Colonic mucosa (tissue), 4 donors: ENCODE data around the gene TSPAN10. TPM values are rescaled to one million over a fixed set of nuclear protein-coding genes. Genes with fewer than 3 reads are reported as not detected.

Experiments used
- DNase-seq: peaks from one replicate; pipeline ENCODE4 v3.0.0-alpha.2; 2020
- H3K27ac ChIP-seq: fragments of 200-600 bp; one replicate; pipeline ENCODE4 v1.8.0; 2021
- H3K27me3 ChIP-seq: fragments of 200-600 bp; one replicate; pipeline ENCODE4 v1.8.0; 2021
- H3K36me3 ChIP-seq: fragments of 200-600 bp; one replicate; pipeline ENCODE4 v1.8.0; 2021
- H3K4me1 ChIP-seq: fragments of 200-600 bp; one replicate; pipeline ENCODE4 v1.8.0; 2021; ENCODE audit warnings: mild to moderate bottlenecking
- H3K4me3 ChIP-seq: fragments of 200-600 bp; one replicate; pipeline ENCODE4 v1.8.0; 2021
- H3K9ac ChIP-seq, 2 donors: one replicate each; pipeline ENCODE4 v1.7.0; 2013; ENCODE audit warnings: control low read depth in 2 of 2, low read depth in 2 of 2, low read length in 2 of 2
- H3K9me3 ChIP-seq: fragments of 200-600 bp; one replicate; pipeline ENCODE4 v1.8.0; 2021
- CTCF ChIP-seq: fragments of 200-600 bp; IDR thresholded peaks from one replicate; pipeline ENCODE4 v1.8.0; 2022; ENCODE audit warnings: antibody characterized with exemption, mild to moderate bottlenecking
- intact Hi-C: fragments of 100-400 bp; cut with DNase I; formaldehyde crosslinking; loops from one replicate; pipeline ENCODE4 v1.14.1; 2022
- total RNA-seq, 2 donors: library from RNA; stranded (reverse); fragmentation: NEBNext Ultra II Directional in 1 of 2; extraction: Animal tissue kit (Norgen Biotek cat#: 25700) in 1 of 2; gene quantifications; one replicate each; pipeline ENCODE4 v1.2.1, GENCODE V29; 2021
- donor health status: healthy.
- donor health status: DM: no; HTN: no; CAD: no.
- donor health status: DM: no; HTN: no; CAD: no.

TSPAN10 gene
- total RNA-seq, 2 donors from 2014 or later: 0.25 to 0.32 TPM

DNA sequence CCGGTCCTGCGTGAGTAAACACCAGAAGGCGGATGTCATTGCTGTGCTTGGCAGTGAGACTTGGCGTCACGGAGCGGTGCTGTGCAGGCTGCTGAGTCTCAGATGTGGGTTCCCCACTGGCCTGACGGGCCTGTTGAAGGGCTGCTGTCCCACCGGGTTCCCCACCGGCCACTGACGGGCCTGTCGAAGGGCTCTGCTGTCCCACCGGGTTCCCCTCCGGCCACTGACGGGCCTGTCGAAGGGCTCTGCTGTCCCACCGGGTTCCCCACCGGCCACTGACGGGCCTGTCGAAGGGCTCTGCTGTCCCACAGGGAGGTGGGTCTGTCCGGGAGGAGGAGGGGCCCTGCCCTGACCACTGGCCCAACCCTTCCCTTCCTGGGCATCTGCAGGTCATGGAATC lies 49.6 kb downstream of the TSPAN10 start:
- intact Hi-C loops: no loop called here
- Histone ChIP-seq H3K4me1 (peaks cover 8% of the 10 kb centered on the region), H3K9me3 (no peaks in the 10 kb centered on the region), H3K27me3 (no peaks in the 10 kb centered on the region), H3K4me3 (no peak overlapping the region), H3K36me3 (peaks cover 17% of the 10 kb centered on the region), H3K27ac (no peak overlapping the region), H3K9ac (no peak overlapping the region)
- TF ChIP-seq CTCF: no peak
- no peak for DNase-seq

- Histone ChIP-seq H3K36me3 (peaks cover 17% of the 10 kb centered on the region), H3K4me3 (no peak overlapping the region), H3K27ac (no peak overlapping the region), H3K4me1 (peaks cover 8% of the 10 kb centered on the region), H3K27me3 (no peaks in the 10 kb centered on the region), H3K9ac (no peak overlapping the region), H3K9me3 (no peaks in the 10 kb centered on the region)
- TF ChIP-seq CTCF: no peak
- no peak for DNase-seq
- intact Hi-C loops: no loop called here
Observed at GRCh38 chr17:81687770-81688541, 51.0 kb downstream of the TSPAN10 start.

DNA sequence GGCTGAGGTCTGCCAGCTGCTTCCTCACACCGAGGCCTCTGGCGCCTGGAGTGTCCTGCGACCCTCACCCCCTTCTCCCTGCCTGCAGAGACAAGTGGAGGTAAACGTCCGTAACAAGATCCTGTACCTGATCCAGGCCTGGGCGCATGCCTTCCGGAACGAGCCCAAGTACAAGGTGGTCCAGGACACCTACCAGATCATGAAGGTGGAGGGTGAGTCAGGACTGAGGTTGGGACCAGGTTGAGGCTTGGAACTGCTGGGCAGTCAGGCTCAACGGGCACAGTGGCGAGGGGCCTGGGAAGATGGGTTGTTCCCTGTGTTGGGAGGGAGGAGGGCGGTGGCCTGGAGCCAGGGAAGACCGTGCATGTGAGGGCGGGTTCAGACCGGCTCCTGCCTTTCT lies 51.6 kb downstream of the TSPAN10 start:
- H3K27ac ChIP-seq: no peak overlapping the region
- no peaks in the 10 kb centered on the region for H3K9me3 ChIP-seq
- H3K4me1 ChIP-seq: peaks cover 8% of the 10 kb centered on the region
- no peak overlapping the region for H3K9ac ChIP-seq
- intact Hi-C loops: no loop called here
- DNase-seq: no peak
- no peak overlapping the region for H3K4me3 ChIP-seq
- no peak for TF ChIP-seq CTCF
- no peaks in the 10 kb centered on the region for H3K27me3 ChIP-seq
- peaks cover 19% of the 10 kb centered on the region for H3K36me3 ChIP-seq

GRCh38 chr17:81690066-81690465 lies 53.1 kb downstream of the TSPAN10 start:
- Histone ChIP-seq H3K9ac (no peak overlapping the region), H3K4me1 (peaks cover 3% of the 10 kb centered on the region), H3K4me3 (no peak overlapping the region), H3K27me3 (no peaks in the 10 kb centered on the region), H3K27ac (no peak overlapping the region), H3K36me3 (peaks cover 23% of the 10 kb centered on the region), H3K9me3 (no peaks in the 10 kb centered on the region)
- intact Hi-C loops: no loop called here
- no peak for TF ChIP-seq CTCF
- DNase-seq: no peak

- no peaks in the 10 kb centered on the region for H3K9me3 ChIP-seq
- intact Hi-C loops: no loop called here
- no peaks in the 10 kb centered on the region for H3K27me3 ChIP-seq
- H3K4me1 ChIP-seq: no peaks in the 10 kb centered on the region
- peaks cover 23% of the 10 kb centered on the region for H3K36me3 ChIP-seq
- no peak for TF ChIP-seq CTCF
- no peak overlapping the region for H3K9ac ChIP-seq
- no peak overlapping the region for H3K4me3 ChIP-seq
- DNase-seq: no peak
- no peak overlapping the region for H3K27ac ChIP-seq
Observed at GRCh38 chr17:81690549-81690948, 53.6 kb downstream of the TSPAN10 start.
